AG04450 (cell line): ENCODE measurements around the gene CFAP52. TPM values are rescaled to one million over a fixed set of nuclear protein-coding genes. Genes with fewer than 3 reads are reported as not detected.

Source experiments
- CTCF ChIA-PET: fragments of 300-600, 350-600 bp; formaldehyde crosslinking; extraction: SDS; loops from one replicate; lab custom pipeline; 2022; ENCODE audit warnings: antibody characterized with exemption, inconsistent platforms; lab: Charles Lee
- POLR2A ChIA-PET: fragments of 350-600 bp; formaldehyde crosslinking; extraction: SDS; loops from one replicate; lab custom pipeline; 2021; ENCODE audit warnings: antibody characterized with exemption, inconsistent platforms; lab: Yijun Ruan, JAX
- DNase-seq: peaks from one replicate; pipeline ENCODE4 v3.0.0-alpha.2; 2011; ENCODE audit warnings: low read depth, low spot score
- H3K27ac ChIP-seq: one replicate; pipeline ENCODE4 v1.5.1; 2012; ENCODE audit warnings: low read depth, low read length, control low read depth
- H3K27me3 ChIP-seq: one replicate; pipeline ENCODE4 v1.6.0; 2012; ENCODE audit warnings: low read length; ENCODE audit not compliant: control insufficient read depth, insufficient read depth
- H3K4me3 ChIP-seq: 2 replicates; pipeline ENCODE4 v1.5.1; 2011; ENCODE audit warnings: mild to moderate bottlenecking, low read depth, low read length, control low read depth
- H3K9me3 ChIP-seq: 2 replicates; pipeline ENCODE4 v1.5.1; 2012; ENCODE audit warnings: low read length; ENCODE audit not compliant: control insufficient read depth, insufficient read depth
- CTCF ChIP-seq: IDR thresholded peaks from 2 replicates; pipeline ENCODE4 v1.5.1; 2011; ENCODE audit warnings: low read depth, low read length, control low read depth, inconsistent platforms
- polyA plus RNA-seq: library from polyadenylated mRNA; depleted of rRNA; stranded (reverse); fragments of >200 nt; gene quantifications from 2 replicates; pipeline ENCODE4 v1.2.3, GENCODE V29; 2011; rRNA removed

Gene CFAP52
- polyA plus RNA-seq, 1 experiment, result not detected

GRCh38 chr17:9684955-9685621, 108.6 kb downstream of the CFAP52 start:
- no peak overlapping the region for H3K27ac ChIP-seq
- DNase-seq, result no peak
- peaks cover 28% of the 10 kb centered on the region for H3K9me3 ChIP-seq
- CTCF ChIA-PET, result no interaction called here
- H3K4me3 ChIP-seq, result no peak overlapping the region
- TF ChIP-seq CTCF, result no peak
- POLR2A ChIA-PET, result no interaction called here
- H3K27me3 ChIP-seq, result no peaks in the 10 kb centered on the region

Other genes with a start within 250 kb of the CFAP52 start
- 89.6 and 103 TPM in 2 replicates for gene STX8, start 822 bp upstream of the CFAP52 start, polyA plus RNA-seq
- not detected in 2 replicates for gene USP43, start 68.9 kb downstream of the CFAP52 start, polyA plus RNA-seq
- gene DHRS7C, start 214.9 kb downstream of the CFAP52 start, polyA plus RNA-seq, result not detected in 2 replicates
- gene GSG1L2, start 245.4 kb downstream of the CFAP52 start, polyA plus RNA-seq, result not detected in 2 replicates
- gene GLP2R, start 249.3 kb downstream of the CFAP52 start, polyA plus RNA-seq, result 0.63 and 0.65 TPM in 2 replicates